ENCODE results near the gene BTBD9.

Gene BTBD9

DNA sequence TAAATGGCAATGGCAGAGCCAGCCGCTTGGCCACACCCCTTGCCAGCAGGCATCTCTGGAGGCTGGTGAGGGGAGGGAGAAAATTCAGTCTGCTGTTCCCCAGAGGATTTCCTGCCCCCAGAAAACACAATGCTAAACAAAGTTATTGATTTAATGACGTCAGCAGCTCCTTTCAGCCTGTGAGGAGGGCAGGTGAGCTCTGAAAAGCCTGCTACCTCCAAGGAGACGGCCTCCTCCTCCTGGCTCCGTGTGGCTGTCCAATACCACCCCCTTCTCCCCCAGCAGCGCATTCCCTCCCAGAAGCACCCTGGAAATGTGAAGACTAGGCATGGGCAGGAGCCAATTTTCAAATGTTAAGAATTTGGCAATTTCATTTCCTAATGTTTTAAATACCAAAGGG lies 427.1 kb downstream of the BTBD9 start:
- Histone ChIP-seq H4K5ac (ENCODE audit: low read length) (no peak overlapping the region), H2AK5ac (ENCODE audit: low read length) (no peak overlapping the region), H3K4ac (ENCODE audit: low read depth, low read length) (no peak overlapping the region), H3K27me3 (ENCODE audit: insufficient read depth, low read length, poor library complexity) (no peaks in the 10 kb centered on the region), H3K23ac (ENCODE audit: low read length) (no peak overlapping the region), H3K4me2 (ENCODE audit: low read length) (no peak overlapping the region), H2BK5ac (ENCODE audit: low read length) (no peak overlapping the region), H3K79me2 (ENCODE audit: control insufficient read depth, insufficient read depth, low read length) (no peaks in the 10 kb centered on the region), H3K9ac (ENCODE audit: low read length) (no peak overlapping the region), H2BK120ac (ENCODE audit: low read depth, low read length) (no peak overlapping the region), H3K27ac (ENCODE audit: low read depth, low read length) (peak overlapping the region; percentile 45), H3K4me1 (ENCODE audit: control insufficient read depth, low read depth, low read length) (peaks cover 4% of the 10 kb centered on the region), H3K36me3 (ENCODE audit: control insufficient read depth, insufficient read depth, low read length) (no peaks in the 10 kb centered on the region), H3K18ac (ENCODE audit: low read length) (peak overlapping the region; percentile 5), H4K8ac (ENCODE audit: low read depth, low read length) (no peak overlapping the region), H2BK15ac (replicated peaks; ENCODE audit: low read depth) (no peak overlapping the region), H3K4me3 (ENCODE audit: low read length) (no peak overlapping the region), H3K79me1 (ENCODE audit: low read length) (no peaks in the 10 kb centered on the region), H3K56ac (ENCODE audit: low read length) (peak overlapping the region; percentile 62)
- DNase-seq: peak; percentile 73
- WGBS (ENCODE audit: extremely low coverage, insufficient coverage, low lambda C conversion rate): no CpG with 5 or more reads among the region's 5 CpGs

DNA sequence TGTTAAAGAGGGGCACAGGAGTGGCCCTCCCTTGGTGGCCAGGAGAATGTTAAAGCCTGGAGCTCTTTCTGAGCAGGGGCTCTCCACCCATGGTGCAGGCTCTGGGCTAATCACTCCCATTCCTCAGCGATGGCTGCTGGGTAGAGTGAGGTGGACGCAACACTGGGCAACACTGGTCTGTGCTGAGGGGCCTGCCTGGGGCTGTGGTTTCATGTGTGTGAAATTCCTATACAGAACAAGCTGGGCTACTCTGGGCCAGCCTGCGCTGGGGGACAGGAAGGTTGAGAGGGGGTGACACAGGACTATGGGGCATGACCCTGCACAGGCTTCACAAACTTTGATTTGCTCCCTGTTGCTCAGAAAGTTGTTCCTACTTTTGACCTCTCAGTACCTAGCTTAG lies 427.6 kb downstream of the BTBD9 start:
- Histone ChIP-seq H3K27me3 (ENCODE audit: insufficient read depth, low read length, poor library complexity) (no peaks in the 10 kb centered on the region), H2AK5ac (ENCODE audit: low read length) (no peak overlapping the region), H3K4me3 (ENCODE audit: low read length) (no peak overlapping the region), H3K56ac (ENCODE audit: low read length) (peak overlapping the region; percentile 62), H4K8ac (ENCODE audit: low read depth, low read length) (no peak overlapping the region), H3K4me2 (ENCODE audit: low read length) (no peak overlapping the region), H4K5ac (ENCODE audit: low read length) (no peak overlapping the region), H2BK5ac (ENCODE audit: low read length) (peak overlapping the region; percentile 13), H3K4me1 (ENCODE audit: control insufficient read depth, low read depth, low read length) (peaks cover 4% of the 10 kb centered on the region), H3K27ac (ENCODE audit: low read depth, low read length) (peak overlapping the region; percentile 16), H3K23ac (ENCODE audit: low read length) (no peak overlapping the region), H3K36me3 (ENCODE audit: control insufficient read depth, insufficient read depth, low read length) (no peaks in the 10 kb centered on the region), H3K79me1 (ENCODE audit: low read length) (no peaks in the 10 kb centered on the region), H3K18ac (ENCODE audit: low read length) (peak overlapping the region; percentile 19), H3K4ac (ENCODE audit: low read depth, low read length) (no peak overlapping the region), H3K79me2 (ENCODE audit: control insufficient read depth, insufficient read depth, low read length) (no peaks in the 10 kb centered on the region), H2BK15ac (replicated peaks; ENCODE audit: low read depth) (no peak overlapping the region), H2BK120ac (ENCODE audit: low read depth, low read length) (no peak overlapping the region), H3K9ac (ENCODE audit: low read length) (no peak overlapping the region)
- WGBS (ENCODE audit: extremely low coverage, insufficient coverage, low lambda C conversion rate): no CpG with 5 or more reads among the region's 3 CpGs
- peak; percentile 62 for DNase-seq

DNA sequence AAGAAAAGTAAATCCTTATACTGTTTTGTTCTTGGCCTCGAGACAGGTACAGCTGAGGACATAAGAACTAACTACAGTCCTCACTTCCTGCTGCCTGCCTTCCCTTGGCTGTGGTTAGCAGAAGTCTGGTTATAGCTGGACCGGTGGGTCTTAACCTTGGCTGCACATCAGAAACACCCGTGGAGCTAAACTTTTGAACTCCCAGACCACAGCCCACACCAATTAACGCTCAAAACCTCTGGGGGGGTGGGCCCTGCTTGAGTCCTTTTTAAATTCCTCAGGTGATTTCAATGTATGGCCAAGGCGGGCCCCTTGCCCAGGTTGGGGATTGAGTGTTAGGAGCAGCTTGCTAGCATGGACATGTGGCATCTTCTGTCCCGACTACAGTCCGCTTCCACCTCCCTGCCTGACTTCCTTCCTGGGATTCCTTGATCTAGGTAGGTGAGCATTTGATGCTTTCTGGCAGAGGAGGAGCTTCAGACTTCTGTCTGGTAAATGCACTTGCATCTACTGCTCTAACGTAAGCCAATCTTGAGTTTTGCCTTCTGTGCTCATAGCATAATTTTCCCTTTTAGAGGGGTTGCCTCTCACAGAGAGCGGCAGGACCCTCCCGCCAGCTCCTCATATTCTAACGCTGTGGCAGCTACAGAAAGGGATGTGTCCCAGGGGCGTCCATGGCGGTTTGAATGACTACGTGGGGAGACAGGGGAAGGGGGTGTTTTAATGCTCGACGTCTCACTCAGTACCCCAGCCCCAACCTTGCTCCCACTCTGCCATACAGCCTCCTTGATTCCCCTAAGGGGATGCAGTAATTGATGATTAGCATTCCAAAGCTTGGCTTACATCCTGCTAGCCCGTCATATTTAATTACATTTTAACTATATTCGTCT lies 430.1 kb downstream of the BTBD9 start:
- no peaks in the 10 kb centered on the region for H3K27me3 ChIP-seq (ENCODE audit: insufficient read depth, low read length, poor library complexity)
- peak overlapping the region; percentile 11 for H3K18ac ChIP-seq (ENCODE audit: low read length)
- no peak overlapping the region for H3K4me2 ChIP-seq (ENCODE audit: low read length)
- H3K9ac ChIP-seq (ENCODE audit: low read length): no peak overlapping the region
- H3K79me1 ChIP-seq (ENCODE audit: low read length): no peaks in the 10 kb centered on the region
- no peak overlapping the region for H4K8ac ChIP-seq (ENCODE audit: low read depth, low read length)
- H3K36me3 ChIP-seq (ENCODE audit: control insufficient read depth, insufficient read depth, low read length): no peaks in the 10 kb centered on the region
- no peak overlapping the region for H3K4me3 ChIP-seq (ENCODE audit: low read length)
- H2BK5ac ChIP-seq (ENCODE audit: low read length): no peak overlapping the region
- WGBS (ENCODE audit: extremely low coverage, insufficient coverage, low lambda C conversion rate): 100% methylated on average over 2 of the region's 18 CpGs
- no peak overlapping the region for H4K5ac ChIP-seq (ENCODE audit: low read length)
- H3K56ac ChIP-seq (ENCODE audit: low read length): no peak overlapping the region
- DNase-seq: no peak
- no peaks in the 10 kb centered on the region for H3K79me2 ChIP-seq (ENCODE audit: control insufficient read depth, insufficient read depth, low read length)
- no peak overlapping the region for H3K27ac ChIP-seq (ENCODE audit: low read depth, low read length)
- H2AK5ac ChIP-seq (ENCODE audit: low read length): no peak overlapping the region
- peaks cover 4% of the 10 kb centered on the region for H3K4me1 ChIP-seq (ENCODE audit: control insufficient read depth, low read depth, low read length)
- H3K4ac ChIP-seq (ENCODE audit: low read depth, low read length): no peak overlapping the region
- H2BK15ac ChIP-seq (replicated peaks; ENCODE audit: low read depth): no peak overlapping the region
- H2BK120ac ChIP-seq (ENCODE audit: low read depth, low read length): no peak overlapping the region
- H3K23ac ChIP-seq (ENCODE audit: low read length): no peak overlapping the region

DNA sequence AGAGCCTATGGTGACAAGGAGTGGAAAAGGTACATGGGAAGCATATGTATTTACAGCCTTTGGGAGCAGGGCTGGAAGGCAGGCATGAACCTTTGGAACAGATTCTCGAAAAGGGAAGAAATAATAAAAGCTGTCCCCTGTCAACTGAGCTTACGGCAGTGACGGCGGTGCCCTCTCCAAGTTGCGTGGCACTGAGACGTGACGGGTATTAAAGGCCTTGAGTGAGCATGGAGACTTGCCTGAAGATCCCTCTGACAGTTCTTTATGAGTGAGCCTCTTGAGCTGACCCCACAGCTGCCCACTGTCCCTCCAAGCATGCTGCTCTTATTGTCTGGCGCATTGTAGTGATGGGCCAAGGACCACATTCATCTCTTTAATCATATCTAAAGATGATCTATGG lies 431.7 kb downstream of the BTBD9 start:
- no peak overlapping the region for H3K23ac ChIP-seq (ENCODE audit: low read length)
- H4K8ac ChIP-seq (ENCODE audit: low read depth, low read length): no peak overlapping the region
- peaks cover 4% of the 10 kb centered on the region for H3K4me1 ChIP-seq (ENCODE audit: control insufficient read depth, low read depth, low read length)
- no peak overlapping the region for H3K56ac ChIP-seq (ENCODE audit: low read length)
- H3K27me3 ChIP-seq (ENCODE audit: insufficient read depth, low read length, poor library complexity): no peaks in the 10 kb centered on the region
- no CpG with 5 or more reads among the region's 8 CpGs for WGBS (ENCODE audit: extremely low coverage, insufficient coverage, low lambda C conversion rate)
- no peak overlapping the region for H2BK15ac ChIP-seq (replicated peaks; ENCODE audit: low read depth)
- no peaks in the 10 kb centered on the region for H3K79me1 ChIP-seq (ENCODE audit: low read length)
- DNase-seq: no peak
- no peak overlapping the region for H2BK120ac ChIP-seq (ENCODE audit: low read depth, low read length)
- no peak overlapping the region for H3K4me3 ChIP-seq (ENCODE audit: low read length)
- no peaks in the 10 kb centered on the region for H3K36me3 ChIP-seq (ENCODE audit: control insufficient read depth, insufficient read depth, low read length)
- no peaks in the 10 kb centered on the region for H3K79me2 ChIP-seq (ENCODE audit: control insufficient read depth, insufficient read depth, low read length)
- no peak overlapping the region for H3K27ac ChIP-seq (ENCODE audit: low read depth, low read length)
- H3K4ac ChIP-seq (ENCODE audit: low read depth, low read length): no peak overlapping the region
- no peak overlapping the region for H2BK5ac ChIP-seq (ENCODE audit: low read length)
- no peak overlapping the region for H3K4me2 ChIP-seq (ENCODE audit: low read length)
- H3K9ac ChIP-seq (ENCODE audit: low read length): no peak overlapping the region
- no peak overlapping the region for H4K5ac ChIP-seq (ENCODE audit: low read length)
- H3K18ac ChIP-seq (ENCODE audit: low read length): no peak overlapping the region
- H2AK5ac ChIP-seq (ENCODE audit: low read length): peak overlapping the region; percentile 9

DNA sequence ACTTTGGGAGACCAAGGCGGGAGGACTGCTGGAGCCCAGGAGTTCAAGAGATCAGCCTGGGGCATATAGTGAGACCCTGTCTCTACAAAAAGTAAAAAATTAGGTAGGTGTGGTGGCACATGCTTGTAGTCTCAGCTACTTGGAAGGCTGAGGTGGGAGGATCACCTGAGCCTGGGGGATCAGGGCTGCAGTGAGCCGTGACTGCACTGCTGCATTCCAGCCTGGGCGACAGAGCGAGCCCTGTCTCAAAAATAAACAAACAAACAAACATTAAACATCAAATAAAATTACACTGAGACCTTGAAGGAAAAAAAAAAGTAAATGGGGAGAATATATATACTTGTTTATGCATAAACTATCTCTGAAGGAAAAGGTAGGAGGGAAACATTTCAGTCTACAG lies 432.4 kb downstream of the BTBD9 start:
- WGBS (ENCODE audit: extremely low coverage, insufficient coverage, low lambda C conversion rate): no CpG with 5 or more reads among the region's 4 CpGs
- no peak overlapping the region for H3K23ac ChIP-seq (ENCODE audit: low read length)
- no peak overlapping the region for H3K4me2 ChIP-seq (ENCODE audit: low read length)
- no peak overlapping the region for H3K27ac ChIP-seq (ENCODE audit: low read depth, low read length)
- H3K4me1 ChIP-seq (ENCODE audit: control insufficient read depth, low read depth, low read length): peaks cover 3% of the 10 kb centered on the region
- H2AK5ac ChIP-seq (ENCODE audit: low read length): no peak overlapping the region
- no peak overlapping the region for H3K9ac ChIP-seq (ENCODE audit: low read length)
- H3K18ac ChIP-seq (ENCODE audit: low read length): no peak overlapping the region
- H3K4ac ChIP-seq (ENCODE audit: low read depth, low read length): no peak overlapping the region
- H3K27me3 ChIP-seq (ENCODE audit: insufficient read depth, low read length, poor library complexity): no peaks in the 10 kb centered on the region
- H3K56ac ChIP-seq (ENCODE audit: low read length): no peak overlapping the region
- H4K8ac ChIP-seq (ENCODE audit: low read depth, low read length): no peak overlapping the region
- DNase-seq: no peak
- H2BK5ac ChIP-seq (ENCODE audit: low read length): no peak overlapping the region
- H2BK15ac ChIP-seq (replicated peaks; ENCODE audit: low read depth): no peak overlapping the region
- H3K79me1 ChIP-seq (ENCODE audit: low read length): no peaks in the 10 kb centered on the region
- no peak overlapping the region for H2BK120ac ChIP-seq (ENCODE audit: low read depth, low read length)
- no peak overlapping the region for H4K5ac ChIP-seq (ENCODE audit: low read length)
- H3K4me3 ChIP-seq (ENCODE audit: low read length): no peak overlapping the region
- H3K79me2 ChIP-seq (ENCODE audit: control insufficient read depth, insufficient read depth, low read length): no peaks in the 10 kb centered on the region
- H3K36me3 ChIP-seq (ENCODE audit: control insufficient read depth, insufficient read depth, low read length): no peaks in the 10 kb centered on the region

DNA sequence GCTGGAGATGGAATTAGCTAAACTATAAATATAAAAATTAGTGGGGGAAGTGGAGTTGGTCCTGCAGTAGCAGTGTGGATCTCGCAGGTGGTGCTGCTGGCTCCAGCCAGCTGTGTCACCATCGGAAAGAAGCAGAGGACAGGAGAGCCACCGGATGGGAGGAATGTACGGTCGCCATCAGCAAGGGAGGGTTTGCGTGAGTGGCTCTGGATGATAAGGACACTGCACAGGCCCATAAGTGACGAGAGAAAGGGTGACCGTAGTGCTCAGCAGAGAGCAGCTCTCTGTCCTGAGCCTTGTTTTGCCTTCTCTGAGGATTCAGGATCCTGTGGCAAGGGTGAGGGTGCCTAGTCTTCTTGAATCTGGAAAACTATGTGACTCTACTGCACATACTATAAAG lies 441.5 kb downstream of the BTBD9 start:
- no peak overlapping the region for H3K4me2 ChIP-seq (ENCODE audit: low read length)
- H2BK15ac ChIP-seq (replicated peaks; ENCODE audit: low read depth): no peak overlapping the region
- H3K4me1 ChIP-seq (ENCODE audit: control insufficient read depth, low read depth, low read length): peaks cover 1% of the 10 kb centered on the region
- no peak overlapping the region for H4K5ac ChIP-seq (ENCODE audit: low read length)
- H3K4me3 ChIP-seq (ENCODE audit: low read length): no peak overlapping the region
- no CpG with 5 or more reads among the region's 8 CpGs for WGBS (ENCODE audit: extremely low coverage, insufficient coverage, low lambda C conversion rate)
- H3K27me3 ChIP-seq (ENCODE audit: insufficient read depth, low read length, poor library complexity): no peaks in the 10 kb centered on the region
- no peak overlapping the region for H2BK120ac ChIP-seq (ENCODE audit: low read depth, low read length)
- no peak overlapping the region for H2BK5ac ChIP-seq (ENCODE audit: low read length)
- H3K79me1 ChIP-seq (ENCODE audit: low read length): no peaks in the 10 kb centered on the region
- H3K23ac ChIP-seq (ENCODE audit: low read length): no peak overlapping the region
- no peaks in the 10 kb centered on the region for H3K79me2 ChIP-seq (ENCODE audit: control insufficient read depth, insufficient read depth, low read length)
- H2AK5ac ChIP-seq (ENCODE audit: low read length): no peak overlapping the region
- no peak overlapping the region for H4K8ac ChIP-seq (ENCODE audit: low read depth, low read length)
- no peak overlapping the region for H3K27ac ChIP-seq (ENCODE audit: low read depth, low read length)
- no peak overlapping the region for H3K4ac ChIP-seq (ENCODE audit: low read depth, low read length)
- no peak overlapping the region for H3K18ac ChIP-seq (ENCODE audit: low read length)
- DNase-seq: no peak
- no peak overlapping the region for H3K56ac ChIP-seq (ENCODE audit: low read length)
- no peaks in the 10 kb centered on the region for H3K36me3 ChIP-seq (ENCODE audit: control insufficient read depth, insufficient read depth, low read length)
- no peak overlapping the region for H3K9ac ChIP-seq (ENCODE audit: low read length)
